IMR-90 (cell line): Measurements from ENCODE around the gene SEMG1. TPM values are rescaled to one million over a fixed set of nuclear protein-coding genes. Genes with fewer than 3 reads are reported as not detected.

ENCODE experiments used
- ATAC-seq: fragments of 200-7000 bp; cut with Tn5 transposase; 2 replicates; pipeline ENCODE4 v1.9.1; 2020; ENCODE audit warnings: low read depth, mild to moderate bottlenecking, moderate library complexity
- BruUV-seq: library from RNA; stranded (reverse); fragments of 400-500 nt; replicated peaks from 2 replicates; lab custom pipeline; 2021; lab: Mats Ljungman, UMichigan
- CTCF ChIA-PET: fragments of 300-600 bp; formaldehyde crosslinking; extraction: SDS; loops from one replicate; lab custom pipeline; 2021; ENCODE audit warnings: antibody characterized with exemption; lab: Yijun Ruan, JAX
- POLR2A ChIA-PET: fragments of 300-600 bp; sonication (Branson Sonifier 250); formaldehyde crosslinking; loops from one replicate; lab custom pipeline; 2022; ENCODE audit warnings: antibody characterized with exemption; ENCODE audit not compliant: unreplicated experiment; lab: Charles Lee
- DNase-seq: peaks from one replicate; pipeline ENCODE4 v3.0.0; 2013
- H2AFZ ChIP-seq: replicated peaks from 2 replicates; pipeline ENCODE3; 2013; ENCODE audit warnings: low read length, mild to moderate bottlenecking; ENCODE audit not compliant: poor library complexity
- H2AK5ac ChIP-seq: 2 replicates; pipeline ENCODE4 v1.6.1; 2013; ENCODE audit warnings: low read depth, low read length, inconsistent platforms
- H2AK9ac ChIP-seq: replicated peaks from 2 replicates; pipeline ENCODE3; 2013; ENCODE audit warnings: mild to moderate bottlenecking, low read depth, low read length, moderate library complexity; ENCODE audit not compliant: poor library complexity
- H2BK120ac ChIP-seq: 2 replicates; pipeline ENCODE4 v1.6.1; 2013; ENCODE audit warnings: low read depth, low read length, inconsistent platforms
- H2BK15ac ChIP-seq: 3 replicates; pipeline ENCODE4 v1.6.1; 2013; ENCODE audit warnings: low read depth, low read length, inconsistent platforms
- H2BK20ac ChIP-seq: 2 replicates; pipeline ENCODE4 v1.6.1; 2013; ENCODE audit warnings: low read depth, mild to moderate bottlenecking, inconsistent platforms, low read length, moderate library complexity
- H2BK5ac ChIP-seq: 2 replicates; pipeline ENCODE4 v1.6.1; 2013; ENCODE audit warnings: mild to moderate bottlenecking, low read depth, low read length, inconsistent platforms; ENCODE audit not compliant: poor library complexity, severe bottlenecking
- H3K14ac ChIP-seq: replicated peaks from 2 replicates; pipeline ENCODE4 v1.6.1; 2013; ENCODE audit warnings: low read depth, low read length, inconsistent platforms
- H3K18ac ChIP-seq: 2 replicates; pipeline ENCODE4 v1.6.1; 2013; ENCODE audit warnings: low read depth, low read length, control low read depth
- H3K23ac ChIP-seq: 2 replicates; pipeline ENCODE4 v1.6.1; 2013; ENCODE audit warnings: low read depth, low read length, inconsistent platforms
- H3K27ac ChIP-seq: 2 replicates; pipeline ENCODE4 v1.5.1; 2013; ENCODE audit warnings: mild to moderate bottlenecking, control low read depth, low read length; ENCODE audit not compliant: insufficient read depth
- H3K27me3 ChIP-seq: 2 replicates; pipeline ENCODE4 v1.6.1; 2013; ENCODE audit warnings: low read length; ENCODE audit not compliant: control insufficient read depth, insufficient read depth
- H3K36me3 ChIP-seq: 2 replicates; pipeline ENCODE4 v1.6.1; 2013; ENCODE audit warnings: low read length, mixed read lengths; ENCODE audit not compliant: control insufficient read depth, insufficient read depth
- H3K4ac ChIP-seq: 2 replicates; pipeline ENCODE4 v1.6.1; 2013; ENCODE audit warnings: low read depth, low read length, inconsistent platforms
- H3K4me1 ChIP-seq: 2 replicates; pipeline ENCODE4 v1.6.1; 2013; ENCODE audit warnings: low read length, mixed read lengths; ENCODE audit not compliant: control insufficient read depth, insufficient read depth
- H3K4me2 ChIP-seq: 2 replicates; pipeline ENCODE4 v1.6.1; 2013; ENCODE audit warnings: low read depth, mild to moderate bottlenecking, control low read depth, low read length, moderate library complexity
- H3K4me3 ChIP-seq: 2 replicates; pipeline ENCODE4 v1.5.1; 2013; ENCODE audit warnings: low read depth, mild to moderate bottlenecking, control low read depth, low read length, moderate library complexity; ENCODE audit not compliant: insufficient read depth
- H3K56ac ChIP-seq: 2 replicates; pipeline ENCODE4 v1.6.1; 2013; ENCODE audit warnings: low read length, inconsistent platforms; ENCODE audit not compliant: insufficient read depth; ENCODE audit errors: extremely low read depth
- H3K79me1 ChIP-seq, 2 experiments: 2 replicates each; pipeline ENCODE4 v1.6.1; 2013; ENCODE audit warnings: low read length in 2 of 2, inconsistent platforms in 1 of 2, low read depth in 1 of 2
- H3K9ac ChIP-seq: 2 replicates; pipeline ENCODE4 v1.6.1; 2013; ENCODE audit warnings: low read depth, low read length, control low read depth
- H3K9me1 ChIP-seq: 2 replicates; pipeline ENCODE4 v1.6.1; 2013; ENCODE audit warnings: low read length, inconsistent platforms; ENCODE audit not compliant: insufficient read depth
- H3K9me3 ChIP-seq: 2 replicates; pipeline ENCODE4 v1.6.1; 2013; ENCODE audit warnings: low read length; ENCODE audit not compliant: control insufficient read depth, insufficient read depth
- H4K20me1 ChIP-seq: 2 replicates; pipeline ENCODE4 v1.6.1; 2013; ENCODE audit warnings: low read length, inconsistent platforms; ENCODE audit not compliant: insufficient read depth
- H4K5ac ChIP-seq: 2 replicates; pipeline ENCODE4 v1.6.1; 2013; ENCODE audit warnings: mild to moderate bottlenecking, low read depth, low read length, control low read depth
- H4K8ac ChIP-seq, 2 experiments: 2 replicates each; pipeline ENCODE4 v1.6.1; 2013; ENCODE audit warnings: low read depth in 2 of 2, low read length in 2 of 2, control low read depth in 1 of 2, inconsistent platforms in 1 of 2
- H4K91ac ChIP-seq: 2 replicates; pipeline ENCODE4 v1.6.1; 2013; ENCODE audit warnings: low read depth, low read length, inconsistent platforms; ENCODE audit not compliant: insufficient read depth
- BHLHE40 ChIP-seq: fragments of 150-350 bp; IDR thresholded peaks from 2 replicates; pipeline ENCODE4 v1.6.1; 2016; ENCODE audit warnings: mild to moderate bottlenecking, low read depth, low read length
- FOS ChIP-seq: fragments of 150-350 bp; IDR thresholded peaks from 2 replicates; pipeline ENCODE4 v1.6.1; 2016; ENCODE audit warnings: low read depth, low read length
- MAFK ChIP-seq: IDR thresholded peaks from 2 replicates; pipeline ENCODE4 v1.6.1; 2012; ENCODE audit warnings: low read depth, low read length, improper control_type of control experiment
- MAZ ChIP-seq: IDR thresholded peaks from 2 replicates; pipeline ENCODE4 v1.6.1; 2012; ENCODE audit warnings: low read depth, mild to moderate bottlenecking, low read length, improper control_type of control experiment, moderate library complexity, borderline replicate concordance
- MXI1 ChIP-seq: IDR thresholded peaks from 2 replicates; pipeline ENCODE4 v1.6.1; 2012; ENCODE audit warnings: low read depth, mild to moderate bottlenecking, low read length, moderate library complexity, borderline replicate concordance
- NFE2L2 ChIP-seq: fragments of 150-350 bp; IDR thresholded peaks from 2 replicates; pipeline ENCODE4 v1.6.1; 2016; ENCODE audit warnings: low read depth, mild to moderate bottlenecking, low read length
- POLR2A ChIP-seq: IDR thresholded peaks from 2 replicates; pipeline ENCODE4 v1.6.1; 2012; ENCODE audit warnings: mild to moderate bottlenecking, low read depth, low read length
- RCOR1 ChIP-seq: IDR thresholded peaks from 2 replicates; pipeline ENCODE4 v1.6.1; 2012; ENCODE audit warnings: mild to moderate bottlenecking, low read length, improper control_type of control experiment; ENCODE audit not compliant: insufficient replicate concordance
- SMC3 ChIP-seq: fragments of 150-350 bp; IDR thresholded peaks from 2 replicates; pipeline ENCODE4 v1.6.1; 2016; ENCODE audit warnings: low read depth, mild to moderate bottlenecking, antibody characterized with exemption, low read length, moderate library complexity
- WGBS, 2 experiments: methylation state at CpG; one replicate each; pipeline versions ENCODE4 v1.1.5 to v1.1.7; 2013; ENCODE audit warnings: missing lambda C conversion rate in 2 of 2; ENCODE audit not compliant: insufficient read length in 1 of 2; ENCODE audit errors: extremely low coverage in 2 of 2; 5-methylcytosine and 5-hydroxymethylcytosine counted together
- dilution Hi-C: fragments of 300-500 bp; cut with HindIII; formaldehyde crosslinking; loops from one replicate; pipeline ENCODE4 v1.14.3; 2018; ENCODE audit warnings: low sequenced_read_pairs; ENCODE audit not compliant: unreplicated experiment
- in situ Hi-C: fragments of 300-500 bp; cut with MboI; formaldehyde crosslinking; loops from 3 replicates; pipeline ENCODE4 v1.14.3; 2019; ENCODE audit warnings: low sequenced_read_pairs, inconsistent platforms, mixed read lengths
- intact Hi-C: fragments of 100-400 bp; cut with micrococcal nuclease; formaldehyde crosslinking; loops from 2 replicates; pipeline ENCODE4 v1.10.0; 2022
- polyA plus RNA-seq, 3 experiments: library from polyadenylated mRNA; depleted of rRNA; stranded (reverse); fragments of >200 nt; gene quantifications; 2 replicates each; pipeline ENCODE4 v1.2.3, GENCODE V29; 2012; ENCODE audit warnings: low replicate concordance in 1 of 3
- total RNA-seq: library from RNA; depleted of rRNA; stranded (reverse); fragments of >200 nt; gene quantifications from 2 replicates; pipeline ENCODE4 v1.2.3, GENCODE V29; 2012
- TF ChIP-seq, protein P1 (sequence below): fragments of 150-350 bp; IDR thresholded peaks from 2 replicates; pipeline ENCODE4 v1.6.1; 2017; ENCODE audit warnings: mild to moderate bottlenecking, antibody characterized with exemption, low read length, low read depth
- TF ChIP-seq, protein P2 (sequence below): conservative IDR thresholded peaks from 2 replicates; pipeline ENCODE4 v1.5.1; 2012; ENCODE audit warnings: mild to moderate bottlenecking, low read depth, low read length, improper control_type of control experiment

SEMG1 gene
- total and polyA plus RNA-seq, 2 of the 4 experiments (the other 2 are of a cell fraction) = not detected

DNA sequence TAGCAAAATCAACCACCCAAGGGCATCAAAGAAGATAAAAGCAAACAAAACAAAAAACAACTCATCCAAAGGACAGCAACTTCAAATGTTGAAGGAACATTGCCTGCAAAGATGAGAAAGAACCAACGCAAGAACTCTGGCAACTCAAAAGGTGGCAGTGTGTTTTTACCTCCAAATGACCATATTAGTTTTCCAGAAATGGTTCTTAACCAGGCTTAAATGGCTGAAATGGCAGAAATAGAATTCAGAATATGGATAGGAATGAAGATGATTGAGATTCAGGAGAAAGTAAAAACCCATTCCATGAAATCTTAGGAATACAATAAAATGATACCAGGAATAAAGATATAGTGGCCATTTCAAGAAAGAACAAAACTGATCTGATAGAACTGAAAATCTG, 41.9 kb upstream of the SEMG1 start:
- Histone ChIP-seq H2BK120ac (no peak overlapping the region), H4K5ac (no peak overlapping the region), H3K9ac (no peak overlapping the region), H3K4ac (no peak overlapping the region), H3K27me3 (no peaks in the 10 kb centered on the region), H3K27ac (no peak overlapping the region), H3K79me1 (no peaks in the 10 kb centered on the region), H3K4me2 (no peak overlapping the region), H3K9me1 (no peaks in the 10 kb centered on the region), H4K91ac (no peak overlapping the region), H3K14ac (no peak overlapping the region), H3K4me1 (no peaks in the 10 kb centered on the region), H3K4me3 (no peak overlapping the region), H2AFZ (no peak overlapping the region), H3K23ac (no peak overlapping the region), H4K8ac (no peak overlapping the region), H3K18ac (no peak overlapping the region), H2AK9ac (no peak overlapping the region), H2BK15ac (no peak overlapping the region), H3K56ac (no peak overlapping the region), H2BK20ac (no peak overlapping the region), H3K36me3 (no peaks in the 10 kb centered on the region), H3K9me3 (no peaks in the 10 kb centered on the region), H2BK5ac (no peak overlapping the region), H2AK5ac (no peak overlapping the region), H4K20me1 (no peaks in the 10 kb centered on the region)
- in situ Hi-C loops = no loop called here
- BruUV-seq = no TSS peak
- no CpG with 5 or more reads among the region's 1 CpG for WGBS, 2 experiments
- POLR2A ChIA-PET = no interaction called here
- TF ChIP-seq MAFK (no peak), NFE2L2 (no peak), MXI1 (no peak), SMC3 (no peak), MAZ (no peak), POLR2A (no peak), RCOR1 (no peak), BHLHE40 (no peak), FOS (no peak)
- TF ChIP-seq, protein P1, sequence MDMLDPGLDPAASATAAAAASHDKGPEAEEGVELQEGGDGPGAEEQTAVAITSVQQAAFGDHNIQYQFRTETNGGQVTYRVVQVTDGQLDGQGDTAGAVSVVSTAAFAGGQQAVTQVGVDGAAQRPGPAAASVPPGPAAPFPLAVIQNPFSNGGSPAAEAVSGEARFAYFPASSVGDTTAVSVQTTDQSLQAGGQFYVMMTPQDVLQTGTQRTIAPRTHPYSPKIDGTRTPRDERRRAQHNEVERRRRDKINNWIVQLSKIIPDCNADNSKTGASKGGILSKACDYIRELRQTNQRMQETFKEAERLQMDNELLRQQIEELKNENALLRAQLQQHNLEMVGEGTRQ = no peak
- TF ChIP-seq, protein P2, sequence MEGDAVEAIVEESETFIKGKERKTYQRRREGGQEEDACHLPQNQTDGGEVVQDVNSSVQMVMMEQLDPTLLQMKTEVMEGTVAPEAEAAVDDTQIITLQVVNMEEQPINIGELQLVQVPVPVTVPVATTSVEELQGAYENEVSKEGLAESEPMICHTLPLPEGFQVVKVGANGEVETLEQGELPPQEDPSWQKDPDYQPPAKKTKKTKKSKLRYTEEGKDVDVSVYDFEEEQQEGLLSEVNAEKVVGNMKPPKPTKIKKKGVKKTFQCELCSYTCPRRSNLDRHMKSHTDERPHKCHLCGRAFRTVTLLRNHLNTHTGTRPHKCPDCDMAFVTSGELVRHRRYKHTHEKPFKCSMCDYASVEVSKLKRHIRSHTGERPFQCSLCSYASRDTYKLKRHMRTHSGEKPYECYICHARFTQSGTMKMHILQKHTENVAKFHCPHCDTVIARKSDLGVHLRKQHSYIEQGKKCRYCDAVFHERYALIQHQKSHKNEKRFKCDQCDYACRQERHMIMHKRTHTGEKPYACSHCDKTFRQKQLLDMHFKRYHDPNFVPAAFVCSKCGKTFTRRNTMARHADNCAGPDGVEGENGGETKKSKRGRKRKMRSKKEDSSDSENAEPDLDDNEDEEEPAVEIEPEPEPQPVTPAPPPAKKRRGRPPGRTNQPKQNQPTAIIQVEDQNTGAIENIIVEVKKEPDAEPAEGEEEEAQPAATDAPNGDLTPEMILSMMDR = no peak
- dilution Hi-C loops = no loop called here
- DNase-seq (no peak), ATAC-seq (no peak)
- intact Hi-C loops = no loop called here
- CTCF ChIA-PET = no interaction called here
